Measurements from ENCODE around the gene SENP8.

SENP8 gene

DNA sequence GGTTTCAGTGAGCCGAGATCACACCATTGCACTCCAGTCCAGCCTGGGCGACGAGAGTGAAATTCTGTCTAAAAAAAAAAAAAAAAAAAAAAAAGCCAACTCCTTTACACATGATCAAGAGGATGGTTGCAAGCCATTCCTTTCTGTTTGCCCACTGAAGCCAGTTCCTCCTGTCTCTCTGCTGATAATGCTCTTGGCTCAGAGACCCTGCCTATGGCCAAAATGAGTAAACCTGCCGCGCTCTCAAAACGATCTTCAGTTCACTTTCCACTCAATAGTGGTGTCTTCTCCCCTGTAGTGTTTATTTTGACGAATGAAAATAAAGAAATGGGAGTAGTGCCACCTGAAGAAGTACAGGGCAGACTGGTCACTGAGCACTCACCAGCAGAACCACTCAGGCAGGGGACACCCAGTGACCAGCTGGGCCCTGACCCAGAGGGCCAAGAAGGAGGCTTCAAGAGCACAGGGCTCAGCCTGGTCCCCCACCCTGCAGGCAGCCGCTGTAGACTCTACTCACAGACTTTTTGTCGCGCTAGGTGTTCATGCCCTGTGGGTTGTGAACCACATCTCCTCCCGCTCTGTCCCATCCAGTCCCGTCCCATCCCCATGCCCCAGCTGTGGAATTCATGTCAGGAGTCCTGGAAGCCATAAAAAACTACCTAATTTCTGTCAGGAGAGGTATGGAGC, 55.8 kb downstream of the SENP8 start:
- no peaks in the 10 kb centered on the region for H4K20me1 ChIP-seq (ENCODE audit: insufficient read depth, low read length, poor library complexity, severe bottlenecking)

GRCh38 chr15:72174551-72175165, 56.5 kb downstream of the SENP8 start:
- Histone ChIP-seq H3K79me2 (ENCODE audit: insufficient read depth, low read length) (no peaks in the 10 kb centered on the region), H3K36me3 (ENCODE audit: insufficient read depth, low read length) (no peaks in the 10 kb centered on the region), H2AFZ (ENCODE audit: low read length) (no peak overlapping the region), H3K9ac (ENCODE audit: low read depth, low read length, poor library complexity, severe bottlenecking) (peak overlapping the region; percentile 29), H3K27me3 (ENCODE audit: insufficient read depth, low read length, poor library complexity, severe bottlenecking) (no peaks in the 10 kb centered on the region), H3K9me3 (ENCODE audit: insufficient read depth, low read depth, low read length) (no peaks in the 10 kb centered on the region), H3K4me3 (ENCODE audit: low read length, poor library complexity, severe bottlenecking) (no peak overlapping the region), H3F3A (ENCODE audit: low read depth) (no peaks in the 10 kb centered on the region), H3K4me2 (ENCODE audit: low read depth, low read length, poor library complexity, severe bottlenecking) (no peak overlapping the region), H4K20me1 (ENCODE audit: insufficient read depth, low read length, poor library complexity, severe bottlenecking) (no peaks in the 10 kb centered on the region), H3K9me2 (replicated peaks; ENCODE audit: low read depth, low read length) (no peaks in the 10 kb centered on the region), H3K4me1 (ENCODE audit: insufficient read depth, low read length, poor library complexity, severe bottlenecking) (peaks cover 16% of the 10 kb centered on the region)
- TF ChIP-seq EZH2phosphoT487 (IDR thresholded peaks at IDR 0.05; ENCODE audit: borderline replicate concordance): no peak
- TF ChIP-seq, protein P1, sequence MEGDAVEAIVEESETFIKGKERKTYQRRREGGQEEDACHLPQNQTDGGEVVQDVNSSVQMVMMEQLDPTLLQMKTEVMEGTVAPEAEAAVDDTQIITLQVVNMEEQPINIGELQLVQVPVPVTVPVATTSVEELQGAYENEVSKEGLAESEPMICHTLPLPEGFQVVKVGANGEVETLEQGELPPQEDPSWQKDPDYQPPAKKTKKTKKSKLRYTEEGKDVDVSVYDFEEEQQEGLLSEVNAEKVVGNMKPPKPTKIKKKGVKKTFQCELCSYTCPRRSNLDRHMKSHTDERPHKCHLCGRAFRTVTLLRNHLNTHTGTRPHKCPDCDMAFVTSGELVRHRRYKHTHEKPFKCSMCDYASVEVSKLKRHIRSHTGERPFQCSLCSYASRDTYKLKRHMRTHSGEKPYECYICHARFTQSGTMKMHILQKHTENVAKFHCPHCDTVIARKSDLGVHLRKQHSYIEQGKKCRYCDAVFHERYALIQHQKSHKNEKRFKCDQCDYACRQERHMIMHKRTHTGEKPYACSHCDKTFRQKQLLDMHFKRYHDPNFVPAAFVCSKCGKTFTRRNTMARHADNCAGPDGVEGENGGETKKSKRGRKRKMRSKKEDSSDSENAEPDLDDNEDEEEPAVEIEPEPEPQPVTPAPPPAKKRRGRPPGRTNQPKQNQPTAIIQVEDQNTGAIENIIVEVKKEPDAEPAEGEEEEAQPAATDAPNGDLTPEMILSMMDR (conservative IDR thresholded peaks at IDR 0.05; ENCODE audit: low read length): no peak

More for the DNA sequence above, 55.8 kb downstream of the SENP8 start:
- TF ChIP-seq, protein P1 (conservative IDR thresholded peaks at IDR 0.05; ENCODE audit: low read length): no peak
- no peak for TF ChIP-seq EZH2phosphoT487 (IDR thresholded peaks at IDR 0.05; ENCODE audit: borderline replicate concordance)
- Histone ChIP-seq H3K4me1 (ENCODE audit: insufficient read depth, low read length, poor library complexity, severe bottlenecking) (peaks cover 23% of the 10 kb centered on the region), H3K9ac (ENCODE audit: low read depth, low read length, poor library complexity, severe bottlenecking) (peak overlapping the region; percentile 29), H3F3A (ENCODE audit: low read depth) (no peaks in the 10 kb centered on the region), H3K9me3 (ENCODE audit: insufficient read depth, low read depth, low read length) (no peaks in the 10 kb centered on the region), H3K36me3 (ENCODE audit: insufficient read depth, low read length) (no peaks in the 10 kb centered on the region), H3K9me2 (replicated peaks; ENCODE audit: low read depth, low read length) (no peaks in the 10 kb centered on the region), H3K4me2 (ENCODE audit: low read depth, low read length, poor library complexity, severe bottlenecking) (no peak overlapping the region), H3K4me3 (ENCODE audit: low read length, poor library complexity, severe bottlenecking) (no peak overlapping the region), H3K79me2 (ENCODE audit: insufficient read depth, low read length) (no peaks in the 10 kb centered on the region), H2AFZ (ENCODE audit: low read length) (no peak overlapping the region), H3K27me3 (ENCODE audit: insufficient read depth, low read length, poor library complexity, severe bottlenecking) (no peaks in the 10 kb centered on the region)

DNA sequence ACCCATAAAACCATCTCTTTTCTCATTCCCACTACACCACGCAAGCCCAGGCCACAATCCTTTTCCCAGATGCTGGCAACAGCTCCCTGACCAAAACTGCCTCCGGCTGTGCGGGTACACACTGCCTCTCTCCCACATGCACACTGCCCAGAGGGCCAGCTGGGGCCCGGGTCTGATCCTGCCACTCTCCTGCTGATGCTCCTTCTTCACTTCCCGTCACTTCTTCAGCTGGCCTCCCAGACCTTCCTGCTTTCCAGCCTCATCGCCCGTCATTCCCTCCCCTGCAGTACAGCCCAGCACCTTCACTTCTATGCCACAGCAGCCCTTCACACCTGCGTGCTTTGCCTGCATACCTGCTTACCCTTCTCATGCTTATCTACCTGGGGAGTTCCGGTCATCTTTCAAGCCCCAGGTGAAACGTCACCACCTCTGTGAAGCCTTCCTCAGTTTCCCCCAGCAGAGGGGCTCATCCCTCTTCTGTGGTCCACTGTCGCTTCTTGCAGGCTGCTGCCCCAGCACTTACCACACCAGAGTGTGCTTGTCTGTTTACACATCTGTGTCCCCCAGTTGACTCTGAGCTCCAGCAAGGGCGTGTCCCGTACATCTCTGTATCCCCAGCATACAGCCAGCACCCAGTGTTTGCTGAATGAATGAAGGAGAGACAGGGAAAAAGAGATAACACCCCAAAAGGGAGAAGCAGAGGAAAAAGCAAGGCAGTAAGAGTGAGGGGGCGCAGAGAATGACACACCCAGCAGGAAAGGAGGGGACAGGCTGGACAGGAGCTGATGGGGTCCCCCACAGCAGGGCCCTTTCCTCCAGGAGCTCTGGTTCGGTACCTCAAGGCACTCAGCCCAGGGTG, 57.2 kb downstream of the SENP8 start:
- H3F3A ChIP-seq (ENCODE audit: low read depth): no peaks in the 10 kb centered on the region
- H3K79me2 ChIP-seq (ENCODE audit: insufficient read depth, low read length): no peaks in the 10 kb centered on the region
- TF ChIP-seq, protein P1 (conservative IDR thresholded peaks at IDR 0.05; ENCODE audit: low read length): no peak
- TF ChIP-seq EZH2phosphoT487 (IDR thresholded peaks at IDR 0.05; ENCODE audit: borderline replicate concordance): no peak
- no peak overlapping the region for H2AFZ ChIP-seq (ENCODE audit: low read length)
- H3K4me3 ChIP-seq (ENCODE audit: low read length, poor library complexity, severe bottlenecking): no peak overlapping the region
- no peaks in the 10 kb centered on the region for H3K9me2 ChIP-seq (replicated peaks; ENCODE audit: low read depth, low read length)
- no peaks in the 10 kb centered on the region for H4K20me1 ChIP-seq (ENCODE audit: insufficient read depth, low read length, poor library complexity, severe bottlenecking)
- H3K9ac ChIP-seq (ENCODE audit: low read depth, low read length, poor library complexity, severe bottlenecking): no peak overlapping the region
- H3K36me3 ChIP-seq (ENCODE audit: insufficient read depth, low read length): no peaks in the 10 kb centered on the region
- H3K9me3 ChIP-seq (ENCODE audit: insufficient read depth, low read depth, low read length): no peaks in the 10 kb centered on the region
- no peaks in the 10 kb centered on the region for H3K27me3 ChIP-seq (ENCODE audit: insufficient read depth, low read length, poor library complexity, severe bottlenecking)
- peaks cover 9% of the 10 kb centered on the region for H3K4me1 ChIP-seq (ENCODE audit: insufficient read depth, low read length, poor library complexity, severe bottlenecking)
- H3K4me2 ChIP-seq (ENCODE audit: low read depth, low read length, poor library complexity, severe bottlenecking): no peak overlapping the region

Data from Loucy (cell line).